Esophagus muscularis mucosa (tissue), 3 donors: ENCODE results near the gene LOXL1.

Source experiments
- CTCF ChIP-seq, 3 experiments: fragments of 200-600 bp in 2 of 3; fragments of 450-650 bp in 1 of 3; sonication (generic) in 2 of 3; IDR thresholded peaks; one replicate each; pipeline ENCODE4 v1.5.1; 2017 to 2019; ENCODE audit warnings: antibody characterized with exemption in 3 of 3, mild to moderate bottlenecking in 2 of 3, moderate library complexity in 1 of 3
- POLR2A ChIP-seq: fragments of 450-650 bp; IDR thresholded peaks from one replicate; pipeline ENCODE4 v1.6.1; 2017; ENCODE audit warnings: antibody characterized with exemption, moderate library complexity, mild to moderate bottlenecking, low read depth

- TF ChIP-seq CTCF (IDR thresholded peaks at IDR 0.05) (no peak), POLR2A (no peak)
These were observed 26.8 kb upstream of the LOXL1 start for GRCh38 chr15:73899197-73900094.
